H1 (cell line): Measurements from ENCODE around the gene TAF3.

Source experiments
- CTCF ChIP-seq, 3 experiments: IDR thresholded peaks; 1 replicate in 2 of 3; 2 replicates in 1 of 3; pipeline versions ENCODE4 v1.5.1 to v1.6.1; 2011; ENCODE audit warnings: low read length in 3 of 3, mild to moderate bottlenecking in 3 of 3, inconsistent platforms in 2 of 3, low read depth in 1 of 3, moderate library complexity in 1 of 3; ENCODE audit not compliant: insufficient read depth in 1 of 3; ENCODE audit errors: control extremely low read depth in 1 of 3
- EZH2 ChIP-seq: fragments of 200-600 bp; sonication (generic); IDR thresholded peaks from 2 replicates; pipeline ENCODE4 v1.7.1; 2012; ENCODE audit warnings: low read depth, mild to moderate bottlenecking, moderate library complexity, low read length, inconsistent platforms; ENCODE audit not compliant: severe bottlenecking
- JUND ChIP-seq: IDR thresholded peaks from 2 replicates; pipeline ENCODE4 v1.6.1; 2011; ENCODE audit warnings: mild to moderate bottlenecking, improper control_type of control experiment, low read length
- MAX ChIP-seq: IDR thresholded peaks from 2 replicates; pipeline ENCODE4 v1.6.1; 2012; ENCODE audit warnings: inconsistent platforms
- POLR2A ChIP-seq, 2 experiments: IDR thresholded peaks; 1 replicate in 1 of 2; 2 replicates in 1 of 2; pipeline ENCODE4 v1.6.1; 2011; ENCODE audit warnings: low read depth in 2 of 2, low read length in 2 of 2, mild to moderate bottlenecking in 2 of 2; ENCODE audit errors: control extremely low read depth in 1 of 2
- SP2 ChIP-seq: IDR thresholded peaks from 2 replicates; pipeline ENCODE4 v1.6.1; 2012; ENCODE audit warnings: mild to moderate bottlenecking, low read length, inconsistent platforms
- ZNF274 ChIP-seq: IDR thresholded peaks from 2 replicates; pipeline ENCODE4 v1.7.0; 2012; ENCODE audit warnings: low read length, borderline replicate concordance; ENCODE audit errors: extremely low read depth

- TF ChIP-seq CTCF (IDR thresholded peaks at IDR 0.05; ENCODE audit: control extremely low read depth in 1 of 3, insufficient read depth in 1 of 3, low read depth in 1 of 3, low read length in 3 of 3), result no peak
- no peak for TF ChIP-seq MAX
- TF ChIP-seq POLR2A (IDR thresholded peaks at IDR 0.05; ENCODE audit: control extremely low read depth in 1 of 2, low read depth in 2 of 2, low read length in 2 of 2), result no peak
- TF ChIP-seq ZNF274, result no peak
- TF ChIP-seq SP2, result no peak
- no peak for TF ChIP-seq EZH2
- TF ChIP-seq JUND, result no peak
Measured at GRCh38 chr10:7776777-7777176, 41.5 kb upstream of the TAF3 start.
